Hematopoietic multipotent progenitor cell treated with erythropoietin and hydrocortisone succinate and interleukin-3 and kit ligand, for 15 days (in vitro differentiated cells): ENCODE measurements around the gene CSNK1D.
"Not testable (repeated sequence)": the region's sequence is repeated elsewhere in the genome, so short reads cannot be mapped to it uniquely, and the experiment has no call there.

ENCODE experiments used
- DNase-seq: peaks from one replicate; pipeline ENCODE4 v3.0.0-alpha.2; 2015; ENCODE audit warnings: low spot score

The CSNK1D gene

GRCh38 chr17:82213251-82214011, 60.1 kb downstream of the CSNK1D start:
- no peak for DNase-seq

GRCh38 chr17:82212331-82213250, 60.9 kb downstream of the CSNK1D start, which contains the start of gene CCDC57:
Gene CCDC57 (minus strand): TSS chr17:82212842. CDS start chr17:82201944, 10,898 bp downstream.
- peak; percentile 64 for DNase-seq

- not testable (repeated sequence) for DNase-seq
Observed at GRCh38 chr17:82210655-82211054, 62.8 kb downstream of the CSNK1D start.

GRCh38 chr17:82205720-82206508, 67.6 kb downstream of the CSNK1D start:
- peak; percentile 85 for DNase-seq

DNA sequence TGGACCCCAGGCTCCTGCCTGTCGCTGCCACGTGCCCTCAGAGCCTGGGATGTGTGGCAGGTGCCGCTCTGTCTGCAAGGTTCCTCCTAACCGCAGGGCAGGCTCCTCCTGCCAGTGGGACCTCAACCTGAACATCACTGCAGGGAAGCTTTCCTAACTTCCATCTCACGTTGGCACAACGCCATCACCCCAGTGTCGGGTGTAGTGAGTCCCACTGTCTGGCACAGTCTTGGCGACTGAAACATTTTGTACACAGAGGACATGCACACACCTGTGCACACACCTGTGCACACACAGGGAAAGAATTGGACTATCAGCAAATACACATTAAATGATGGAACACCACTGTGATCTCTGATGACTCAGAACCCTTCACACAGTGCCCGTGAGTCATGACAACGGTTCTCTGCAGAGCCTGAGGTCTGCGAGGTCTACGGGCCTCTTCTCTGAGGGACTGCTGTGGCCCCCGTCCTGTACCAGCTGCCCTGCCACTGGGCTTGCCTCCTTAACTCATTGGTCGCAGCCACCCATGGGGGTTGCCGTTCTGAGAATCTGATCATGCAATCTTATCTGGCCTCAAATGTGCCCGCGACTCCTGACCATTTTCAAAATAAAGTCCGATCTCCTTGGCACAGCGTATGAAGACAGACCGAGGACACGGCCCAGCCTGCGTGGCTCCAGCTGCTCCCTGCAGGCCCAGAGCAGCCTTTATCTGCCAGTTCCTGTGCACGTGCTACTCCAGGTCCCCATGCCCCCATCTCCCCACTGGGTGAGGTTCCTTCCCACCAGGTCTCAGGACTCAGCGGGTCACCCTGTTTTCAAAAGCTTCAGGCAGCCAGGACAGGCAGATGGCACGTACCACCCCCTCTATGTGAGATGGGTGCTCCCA, 68.4 kb downstream of the CSNK1D start:
- no peak for DNase-seq

GRCh38 chr17:82203920-82204319, 69.6 kb downstream of the CSNK1D start:
- no peak for DNase-seq

- DNase-seq = no peak
Observed at GRCh38 chr17:82202981-82203380, 70.5 kb downstream of the CSNK1D start.

GRCh38 chr17:82201498-82201910, 72.0 kb downstream of the CSNK1D start:
- DNase-seq = no peak

GRCh38 chr17:82200743-82201497, 72.6 kb downstream of the CSNK1D start:
- no peak for DNase-seq

- no peak for DNase-seq
Observed at GRCh38 chr17:82200135-82200534, 73.4 kb downstream of the CSNK1D start.

GRCh38 chr17:82199496-82199895, 74.0 kb downstream of the CSNK1D start:
- no peak for DNase-seq

DNA sequence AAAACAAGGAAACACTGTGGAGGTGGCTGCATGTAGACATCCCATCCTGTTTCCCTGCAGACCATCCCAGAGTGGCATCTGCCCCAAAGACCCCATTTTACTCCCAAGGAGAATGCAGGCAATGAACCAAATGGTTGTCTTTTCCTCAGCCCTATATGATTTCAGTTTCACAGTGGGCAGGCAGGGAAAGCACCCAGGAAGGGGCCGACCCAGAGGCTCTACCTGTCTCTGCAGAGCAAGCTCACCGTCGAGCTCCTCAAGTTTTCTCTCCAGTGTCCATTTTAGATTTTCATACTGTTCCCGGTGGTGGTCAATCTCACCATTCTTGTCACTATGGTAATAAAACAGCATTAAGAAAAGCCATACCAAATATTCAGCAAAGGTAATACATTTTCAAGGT, 75.4 kb downstream of the CSNK1D start:
- DNase-seq = no peak

DNA sequence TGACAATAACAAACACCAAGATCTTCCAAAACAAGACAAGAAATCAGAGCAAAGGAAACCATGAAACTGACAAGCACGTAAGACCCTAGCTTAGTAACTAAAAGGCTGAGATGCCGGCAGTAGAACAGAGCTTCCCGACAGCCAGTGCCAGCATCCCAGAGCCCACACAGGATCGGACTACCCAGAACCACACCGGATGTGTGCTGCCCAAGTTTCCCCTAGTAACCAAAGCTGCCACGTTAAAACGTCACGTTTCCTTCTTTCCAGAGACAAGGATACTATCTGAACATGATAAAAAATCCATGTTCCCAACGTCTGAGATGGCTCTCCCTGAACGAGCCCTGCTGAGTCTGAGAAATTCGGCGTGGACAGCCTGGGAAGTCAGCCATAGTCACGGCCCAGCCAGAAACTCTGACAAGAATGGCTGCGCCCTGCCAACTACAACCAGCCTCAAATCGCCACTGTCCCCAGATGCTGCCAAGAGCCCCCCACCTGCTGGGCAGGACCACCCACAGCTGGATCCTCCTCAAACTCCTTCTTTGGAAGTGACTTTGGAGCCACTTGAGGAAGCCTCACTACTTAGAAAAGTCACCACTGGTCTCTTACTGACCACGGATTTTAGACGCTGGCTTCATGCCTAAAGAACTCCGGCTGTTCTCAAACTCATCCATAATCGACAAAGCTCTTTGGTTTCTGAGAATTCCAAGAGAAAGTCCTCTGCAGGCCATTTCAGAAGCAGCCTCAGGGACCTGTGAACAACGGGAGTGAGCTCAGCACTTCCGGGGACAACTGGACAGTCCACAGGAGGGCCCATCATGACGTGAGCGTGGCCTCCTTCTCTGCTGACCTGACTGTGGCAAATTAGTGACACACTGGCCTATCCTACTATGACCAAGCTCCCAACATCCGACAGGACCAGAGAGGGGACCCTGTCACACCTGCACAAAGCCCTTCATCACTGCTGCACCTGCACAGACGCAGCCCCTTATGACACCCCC, 77.5 kb downstream of the CSNK1D start:
- no peak for DNase-seq

- no peak for DNase-seq
Observed at GRCh38 chr17:82194765-82195164, 78.7 kb downstream of the CSNK1D start.

GRCh38 chr17:82193520-82194220, 79.8 kb downstream of the CSNK1D start:
- no peak for DNase-seq

DNA sequence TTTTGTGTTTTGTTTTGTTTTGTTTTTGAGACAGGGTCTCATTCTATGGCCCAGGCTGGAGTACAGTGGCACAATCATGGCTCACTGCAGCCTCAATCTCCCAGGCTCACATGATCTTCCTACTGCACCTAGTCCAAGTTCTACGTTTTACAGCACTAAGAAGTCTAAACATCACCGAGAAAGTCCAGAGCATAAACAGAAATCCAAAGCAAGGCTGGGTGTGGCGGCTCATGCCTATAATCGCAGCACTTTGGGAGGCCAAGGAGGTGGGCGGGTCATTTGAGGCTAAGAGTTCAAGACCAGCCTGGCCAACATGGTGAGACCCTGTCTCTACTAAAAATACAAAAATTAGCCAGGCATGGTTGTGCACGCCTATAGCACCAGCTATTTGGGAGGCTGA, 80.5 kb downstream of the CSNK1D start:
- not testable (repeated sequence) for DNase-seq
